HEK293T (cell line): ENCODE measurements around the gene DOK4.
A peak's percentile ranks its signal among the peaks of the same experiment; 100 is the strongest.

ENCODE experiments used
- CTCF ChIA-PET: fragments of 350-600 bp; formaldehyde crosslinking; extraction: SDS; loops from one replicate; lab custom pipeline; 2021; ENCODE audit warnings: antibody characterized with exemption, inconsistent platforms; lab: Yijun Ruan, JAX
- POLR2A ChIA-PET: fragments of 350-600 bp; formaldehyde crosslinking; extraction: SDS; loops from one replicate; lab custom pipeline; 2020; ENCODE audit warnings: antibody characterized with exemption, inconsistent platforms; lab: Yijun Ruan, JAX
- DNase-seq: peaks from one replicate; pipeline ENCODE4 v3.0.0; 2012; ENCODE audit warnings: mixed read lengths; ENCODE audit errors: extremely low spot score
- ARNT ChIP-seq: fragments of 450-650 bp; IDR thresholded peaks from 2 replicates; pipeline ENCODE4 v1.6.1; 2017; ENCODE audit warnings: mild to moderate bottlenecking
- BHLHE40 ChIP-seq: fragments of 450-650 bp; IDR thresholded peaks from 2 replicates; pipeline ENCODE4 v1.6.1; 2016; ENCODE audit warnings: mild to moderate bottlenecking, moderate library complexity, borderline replicate concordance
- CTBP1 ChIP-seq: fragments of 450-650 bp; IDR thresholded peaks from 2 replicates; pipeline ENCODE4 v1.6.1; 2016; ENCODE audit warnings: borderline replicate concordance
- ELF4 ChIP-seq: fragments of 450-650 bp; IDR thresholded peaks from 2 replicates; pipeline ENCODE4 v1.6.1; 2017; ENCODE audit warnings: antibody characterized with exemption
- FOXA1 ChIP-seq: fragments of 450-650 bp; IDR thresholded peaks from 2 replicates; pipeline ENCODE4 v1.6.1; 2016; ENCODE audit warnings: mild to moderate bottlenecking
- FOXK2 ChIP-seq: fragments of 450-650 bp; IDR thresholded peaks from 2 replicates; pipeline ENCODE4 v1.6.1; 2016; ENCODE audit warnings: mild to moderate bottlenecking
- FOXM1 ChIP-seq: fragments of 450-650 bp; IDR thresholded peaks from 2 replicates; pipeline ENCODE4 v1.6.1; 2017; ENCODE audit warnings: mild to moderate bottlenecking, borderline replicate concordance
- HDGF ChIP-seq: fragments of 450-650 bp; IDR thresholded peaks from 2 replicates; pipeline ENCODE4 v1.6.1; 2017; ENCODE audit warnings: antibody characterized with exemption, borderline replicate concordance
- L3MBTL2 ChIP-seq: fragments of 450-650 bp; conservative IDR thresholded peaks from 2 replicates; pipeline ENCODE4 v1.6.1; 2016; ENCODE audit warnings: mild to moderate bottlenecking
- LEF1 ChIP-seq: fragments of 450-650 bp; IDR thresholded peaks from 2 replicates; pipeline ENCODE4 v1.6.1; 2017; ENCODE audit warnings: mild to moderate bottlenecking, borderline replicate concordance
- NFRKB ChIP-seq: fragments of 450-650 bp; IDR thresholded peaks from 2 replicates; pipeline ENCODE4 v1.6.1; 2016; ENCODE audit warnings: mild to moderate bottlenecking, moderate library complexity
- PKNOX1 ChIP-seq: fragments of 450-650 bp; IDR thresholded peaks from 2 replicates; pipeline ENCODE4 v1.6.1; 2016
- SP1 ChIP-seq: fragments of 450-650 bp; IDR thresholded peaks from 2 replicates; pipeline ENCODE4 v1.6.1; 2017
- SUZ12 ChIP-seq: fragments of 450-650 bp; IDR thresholded peaks from 2 replicates; pipeline ENCODE4 v1.6.1; 2016; ENCODE audit warnings: mild to moderate bottlenecking
- TARDBP ChIP-seq: fragments of 450-650 bp; IDR thresholded peaks from 2 replicates; pipeline ENCODE4 v1.6.1; 2016
- ZNF384 ChIP-seq: fragments of 450-650 bp; IDR thresholded peaks from 2 replicates; pipeline ENCODE4 v1.6.1; 2016

DOK4 gene

GRCh38 chr16:57522960-57523359, 36.7 kb upstream of the DOK4 start:
- POLR2A ChIA-PET: interaction anchor here (0.8 kb wide), 1 partner anchor 76 kb away, joined by 3 read pairs; the partner anchor contains the start of genes CIAPIN1 and COQ9
- no peak for DNase-seq
- no peak for TF ChIP-seq TARDBP
- TF ChIP-seq FOXA1: no peak
- CTCF ChIA-PET: interaction anchor here (1.0 to 1.4 kb wide), 2 partner anchors 60 to 104 kb away, joined by 4 read pairs; partner anchors contain the start of gene POLR2C

GRCh38 chr16:57519796-57520360, 33.6 kb upstream of the DOK4 start:
- DNase-seq: peak; percentile 86
- TF ChIP-seq NFRKB (no peak), ELF4 (no peak), ZNF384 (no peak), BHLHE40 (no peak), L3MBTL2 (no peak), SUZ12 (no peak), FOXK2 (no peak), PKNOX1 (no peak), CTBP1 (no peak), HDGF (no peak), ARNT (no peak), SP1 (no peak), FOXM1 (no peak), TARDBP (no peak), FOXA1 (no peak)
- ChIA-PET POLR2A (interaction anchor here (1.6 kb wide), 1 partner anchor 73 kb away, joined by 4 read pairs; the partner anchor contains the start of genes CIAPIN1 and COQ9), CTCF (interaction anchor here (0.7 to 2.1 kb wide), 10 partner anchors 17 to 103 kb away, joined by 3 to 8 read pairs (median 4); partner anchors contain the start of genes CCDC102A and POLR2C)

- POLR2A ChIA-PET: interaction anchor here (1.6 to 2.1 kb wide), 2 partner anchors 57 to 72 kb away, joined by 4 to 7 read pairs; partner anchors contain the start of genes CIAPIN1, COQ9 and POLR2C
- no peak for DNase-seq
- CTCF ChIA-PET: interaction anchor here (2.1 kb wide), 1 partner anchor 43 kb away, joined by 8 read pairs; no protein-coding TSS in a partner anchor
- no peak for TF ChIP-seq BHLHE40
- no peak for TF ChIP-seq NFRKB
- TF ChIP-seq ARNT: no peak
- TF ChIP-seq ELF4: no peak
- TF ChIP-seq SP1: no peak
- TF ChIP-seq HDGF: no peak
- no peak for TF ChIP-seq TARDBP
These were observed 32.6 kb upstream of the DOK4 start for GRCh38 chr16:57518922-57519321.

GRCh38 chr16:57518520-57518919, 32.2 kb upstream of the DOK4 start:
- ChIA-PET POLR2A (interaction anchor here (1.6 to 2.4 kb wide), 3 partner anchors 56 to 72 kb away, joined by 4 to 7 read pairs (median 7); partner anchors contain the start of genes CIAPIN1, COQ9 and POLR2C), CTCF (interaction anchor here (2.1 kb wide), 1 partner anchor 42 kb away, joined by 8 read pairs; no protein-coding TSS in a partner anchor)
- no peak for DNase-seq
- no peak for TF ChIP-seq CTBP1
- TF ChIP-seq L3MBTL2: no peak
- no peak for TF ChIP-seq FOXA1
- no peak for TF ChIP-seq ARNT
- TF ChIP-seq NFRKB: no peak
- no peak for TF ChIP-seq ZNF384
- TF ChIP-seq LEF1: no peak
- TF ChIP-seq FOXM1: no peak
- no peak for TF ChIP-seq FOXK2
- no peak for TF ChIP-seq SP1
- TF ChIP-seq ELF4: no peak

- no peak for TF ChIP-seq LEF1
- TF ChIP-seq HDGF: no peak
- no peak for TF ChIP-seq ZNF384
- TF ChIP-seq ELF4: no peak
- no peak for TF ChIP-seq TARDBP
- no peak for TF ChIP-seq FOXA1
- TF ChIP-seq NFRKB: no peak
- TF ChIP-seq FOXK2: no peak
- no peak for TF ChIP-seq CTBP1
- TF ChIP-seq SP1: no peak
- no peak for TF ChIP-seq PKNOX1
- TF ChIP-seq SUZ12: no peak
- no peak for TF ChIP-seq BHLHE40
- TF ChIP-seq FOXM1: no peak
- no peak for TF ChIP-seq L3MBTL2
- ChIA-PET CTCF (interaction anchor here (2.0 kb wide), 1 partner anchor 100 kb away, joined by 4 read pairs; no protein-coding TSS in a partner anchor), POLR2A (interaction anchor here (2.1 to 2.4 kb wide), 2 partner anchors 55 to 71 kb away, joined by 7 read pairs; partner anchors contain the start of genes CIAPIN1, COQ9 and POLR2C)
- DNase-seq: no peak
These were observed 31.4 kb upstream of the DOK4 start for GRCh38 chr16:57517397-57518367.

GRCh38 chr16:57516773-57517172, 30.5 kb upstream of the DOK4 start:
- ChIA-PET CTCF (interaction anchor here (2.0 kb wide), 1 partner anchor 99 kb away, joined by 4 read pairs; no protein-coding TSS in a partner anchor), POLR2A (interaction anchor here (2.1 to 2.4 kb wide), 2 partner anchors 54 to 70 kb away, joined by 7 read pairs; partner anchors contain the start of genes CIAPIN1, COQ9 and POLR2C)

More at GRCh38 chr16:57516773-57517172, 30.5 kb upstream of the DOK4 start:
- DNase-seq: no peak
- no peak for TF ChIP-seq FOXK2
- TF ChIP-seq ARNT: no peak
- TF ChIP-seq BHLHE40: no peak
- TF ChIP-seq TARDBP: no peak
- no peak for TF ChIP-seq L3MBTL2
- TF ChIP-seq HDGF: no peak
- no peak for TF ChIP-seq ZNF384
- TF ChIP-seq NFRKB: no peak
- TF ChIP-seq CTBP1: no peak
- TF ChIP-seq PKNOX1: no peak
- no peak for TF ChIP-seq FOXM1
- TF ChIP-seq SP1: no peak
- no peak for TF ChIP-seq FOXA1
